IPS-20b (cell line): ENCODE measurements around the gene PRODH2.

Experiments used
- H3K27ac ChIP-seq: one replicate; pipeline ENCODE4 v1.5.1; 2013; ENCODE audit warnings: low read length
- H3K27me3 ChIP-seq: 2 replicates; pipeline ENCODE4 v1.6.1; 2013; ENCODE audit warnings: mild to moderate bottlenecking, low read length, inconsistent platforms; ENCODE audit not compliant: insufficient read depth
- H3K36me3 ChIP-seq: 2 replicates; pipeline ENCODE4 v1.6.1; 2013; ENCODE audit warnings: low read depth, mild to moderate bottlenecking, inconsistent platforms, low read length, moderate library complexity; ENCODE audit not compliant: insufficient read depth
- H3K4me1 ChIP-seq: 2 replicates; pipeline ENCODE4 v1.6.1; 2013; ENCODE audit warnings: mild to moderate bottlenecking, control low read depth, inconsistent platforms, low read length, moderate library complexity; ENCODE audit not compliant: insufficient read depth
- H3K4me3 ChIP-seq: 2 replicates; pipeline ENCODE4 v1.5.1; 2013; ENCODE audit warnings: mild to moderate bottlenecking, low read length, inconsistent platforms
- H3K9ac ChIP-seq: 2 replicates; pipeline ENCODE4 v1.6.1; 2013; ENCODE audit warnings: low read depth, mild to moderate bottlenecking, inconsistent platforms, low read length, moderate library complexity
- H3K9me3 ChIP-seq: 2 replicates; pipeline ENCODE4 v1.6.1; 2013; ENCODE audit warnings: mild to moderate bottlenecking, low read depth, low read length, inconsistent platforms; ENCODE audit not compliant: insufficient read depth

The PRODH2 gene, protein sequence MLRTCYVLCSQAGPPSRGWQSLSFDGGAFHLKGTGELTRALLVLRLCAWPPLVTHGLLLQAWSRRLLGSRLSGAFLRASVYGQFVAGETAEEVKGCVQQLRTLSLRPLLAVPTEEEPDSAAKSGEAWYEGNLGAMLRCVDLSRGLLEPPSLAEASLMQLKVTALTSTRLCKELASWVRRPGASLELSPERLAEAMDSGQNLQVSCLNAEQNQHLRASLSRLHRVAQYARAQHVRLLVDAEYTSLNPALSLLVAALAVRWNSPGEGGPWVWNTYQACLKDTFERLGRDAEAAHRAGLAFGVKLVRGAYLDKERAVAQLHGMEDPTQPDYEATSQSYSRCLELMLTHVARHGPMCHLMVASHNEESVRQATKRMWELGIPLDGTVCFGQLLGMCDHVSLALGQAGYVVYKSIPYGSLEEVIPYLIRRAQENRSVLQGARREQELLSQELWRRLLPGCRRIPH

DNA sequence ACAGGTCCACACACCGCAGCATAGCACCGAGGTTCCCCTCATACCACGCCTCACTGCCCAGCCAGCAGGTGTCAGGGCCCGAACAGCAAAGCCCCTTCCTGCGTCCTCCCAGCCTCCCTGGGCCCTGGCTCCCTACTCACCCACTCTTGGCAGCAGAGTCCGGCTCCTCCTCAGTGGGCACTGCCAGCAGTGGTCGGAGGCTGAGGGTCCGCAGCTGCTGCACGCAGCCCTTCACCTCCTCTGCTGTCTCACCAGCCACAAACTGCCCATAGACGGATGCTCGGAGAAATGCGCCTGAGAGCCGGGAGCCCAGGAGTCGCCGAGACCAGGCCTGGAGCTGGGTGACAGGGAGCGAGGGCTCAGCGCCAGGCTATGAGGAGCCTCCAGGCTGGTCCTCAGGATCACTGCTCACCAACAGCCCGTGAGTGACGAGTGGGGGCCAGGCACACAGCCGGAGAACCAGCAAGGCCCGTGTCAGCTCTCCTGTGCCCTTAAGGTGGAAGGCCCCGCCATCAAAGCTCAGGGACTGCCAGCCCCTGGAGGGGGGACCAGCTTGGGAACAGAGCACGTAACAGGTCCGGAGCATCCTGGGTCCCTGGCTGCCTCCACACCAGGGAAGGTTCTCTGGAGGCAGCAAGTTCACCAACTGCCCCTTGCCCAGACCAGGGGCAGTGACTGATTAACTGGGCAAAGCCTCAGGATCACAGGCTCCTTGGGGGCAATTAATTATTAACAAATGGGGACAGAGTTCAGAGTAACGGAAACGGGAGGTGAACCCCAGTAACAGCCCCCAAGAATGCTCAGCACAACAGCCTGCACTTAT, at the start of gene PRODH2:
Gene PRODH2, minus strand, starts transcription at position 626 of the 823 bp plus-strand sequence. Its CDS starts 40 bp downstream, at position 586.
- Histone ChIP-seq H3K27ac (no peak within 1 kb of the TSS), H3K9me3 (no peaks in the 10 kb centered on the region), H3K27me3 (no peaks in the 10 kb centered on the region), H3K9ac (no peak within 1 kb of the TSS), H3K4me1 (peaks cover 3% of the 10 kb centered on the region; the same call in 1 of the 2 replicates), H3K4me3 (no peak within 1 kb of the TSS), H3K36me3 (no peaks in the 10 kb centered on the region)

DNA sequence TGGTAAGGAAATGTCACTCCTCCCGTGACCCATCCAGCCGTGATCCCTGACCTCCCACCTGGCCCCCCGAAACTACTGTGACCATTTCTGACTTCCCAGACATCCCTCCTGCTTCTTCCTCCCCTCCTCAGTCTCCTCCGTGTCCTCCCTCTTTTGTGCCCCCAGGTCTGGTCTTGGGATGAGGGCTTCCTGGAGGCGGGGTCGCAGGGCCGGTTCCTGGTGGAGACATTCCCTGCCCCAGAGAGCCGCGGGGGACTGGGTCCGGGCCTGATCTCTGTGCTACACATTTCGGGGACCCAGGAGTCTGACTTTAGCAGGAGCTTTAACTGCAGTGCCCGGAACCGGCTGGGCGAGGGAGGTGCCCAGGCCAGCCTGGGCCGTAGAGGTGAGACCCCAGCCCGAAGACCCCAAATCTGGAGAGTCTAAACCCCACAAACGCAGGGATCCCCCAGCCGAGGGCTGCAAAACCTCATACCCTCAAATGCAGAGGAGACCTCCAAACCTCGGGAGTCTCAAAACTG, 49.1 kb upstream of the PRODH2 start:
- H3K27ac ChIP-seq, result no peak overlapping the region
- H3K4me3 ChIP-seq, result peak overlapping the region; percentile 53
- H3K4me1 ChIP-seq, result no peaks in the 10 kb centered on the region
- H3K36me3 ChIP-seq, result no peaks in the 10 kb centered on the region
- peaks cover 72% of the 10 kb centered on the region for H3K27me3 ChIP-seq
- H3K9ac ChIP-seq, result no peak overlapping the region; the same call in 1 of the 2 replicates
- H3K9me3 ChIP-seq, result no peaks in the 10 kb centered on the region

DNA sequence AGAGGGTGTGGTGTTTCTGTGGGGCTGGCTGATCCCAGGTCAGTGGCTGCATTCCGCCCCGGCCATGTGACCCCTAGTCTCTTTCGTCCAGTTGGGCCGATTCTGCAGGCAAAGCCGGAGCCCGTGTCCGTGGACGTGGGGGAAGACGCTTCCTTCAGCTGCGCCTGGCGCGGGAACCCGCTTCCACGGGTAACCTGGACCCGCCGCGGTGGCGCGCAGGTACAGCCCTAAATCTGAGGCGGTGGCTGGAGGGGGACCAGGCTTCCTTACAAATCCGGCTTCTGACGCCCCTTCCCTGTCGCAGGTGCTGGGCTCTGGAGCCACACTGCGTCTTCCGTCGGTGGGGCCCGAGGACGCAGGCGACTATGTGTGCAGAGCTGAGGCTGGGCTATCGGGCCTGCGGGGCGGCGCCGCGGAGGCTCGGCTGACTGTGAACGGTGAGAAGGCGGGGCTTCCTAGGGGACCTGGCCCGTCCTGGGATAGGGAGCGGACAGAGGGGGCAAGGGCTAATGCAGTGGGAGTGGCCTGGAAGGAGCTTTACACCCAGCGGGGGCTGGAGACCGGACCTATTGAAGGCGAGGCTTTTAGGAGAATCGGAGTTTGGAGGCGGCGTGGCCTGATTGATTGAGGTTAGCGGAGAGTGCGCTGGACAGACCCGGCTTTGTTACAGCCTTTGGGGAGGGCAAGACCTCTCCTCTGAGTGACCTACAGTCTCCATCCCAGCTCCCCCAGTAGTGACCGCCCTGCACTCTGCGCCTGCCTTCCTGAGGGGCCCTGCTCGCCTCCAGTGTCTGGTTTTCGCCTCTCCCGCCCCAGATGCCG, 48.4 kb upstream of the PRODH2 start:
- Histone ChIP-seq H3K4me3 (peak overlapping the region; percentile 53), H3K27me3 (peaks cover 79% of the 10 kb centered on the region)

GRCh38 chr19:35860436-35860817, 47.8 kb upstream of the PRODH2 start:
- H3K27ac ChIP-seq, result no peak overlapping the region
- H3K36me3 ChIP-seq, result no peaks in the 10 kb centered on the region
- no peak overlapping the region for H3K9ac ChIP-seq
- no peaks in the 10 kb centered on the region; the same call in 1 of the 2 replicates for H3K4me1 ChIP-seq
- H3K4me3 ChIP-seq, result peak overlapping the region; percentile 53
- no peaks in the 10 kb centered on the region for H3K9me3 ChIP-seq
- H3K27me3 ChIP-seq, result peaks cover 79% of the 10 kb centered on the region

More for the DNA sequence above, 48.4 kb upstream of the PRODH2 start:
- Histone ChIP-seq H3K27ac (no peak overlapping the region), H3K36me3 (no peaks in the 10 kb centered on the region), H3K4me1 (no peaks in the 10 kb centered on the region), H3K9me3 (no peaks in the 10 kb centered on the region), H3K9ac (no peak overlapping the region; the same call in 1 of the 2 replicates)

- Histone ChIP-seq H3K9me3 (no peaks in the 10 kb centered on the region), H3K27ac (no peak overlapping the region), H3K4me3 (no peak overlapping the region), H3K27me3 (peaks cover 88% of the 10 kb centered on the region), H3K9ac (no peak overlapping the region), H3K4me1 (no peaks in the 10 kb centered on the region; the same call in 1 of the 2 replicates), H3K36me3 (no peaks in the 10 kb centered on the region)
Observed at GRCh38 chr19:35859414-35859813, 46.8 kb upstream of the PRODH2 start.

DNA sequence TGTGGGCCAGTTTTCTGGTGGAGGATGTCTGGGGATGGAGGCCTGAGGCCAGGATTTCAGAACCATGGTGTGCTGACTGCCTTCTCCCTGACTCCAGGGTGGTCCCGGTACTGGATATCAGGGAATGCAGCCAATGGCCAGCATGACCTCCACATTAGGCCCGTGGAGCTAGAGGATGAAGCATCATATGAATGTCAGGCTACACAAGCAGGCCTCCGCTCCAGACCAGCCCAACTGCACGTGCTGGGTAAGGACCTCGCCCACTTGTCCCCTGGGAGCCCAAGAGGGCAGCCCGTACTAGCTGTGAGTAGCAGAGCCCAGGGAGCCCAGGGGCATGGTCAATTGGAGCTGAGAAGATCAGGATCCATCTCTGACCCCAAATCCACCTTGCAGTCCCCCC, 45.7 kb upstream of the PRODH2 start:
- H3K9me3 ChIP-seq, result no peaks in the 10 kb centered on the region
- H3K9ac ChIP-seq, result no peak overlapping the region
- peaks cover 89% of the 10 kb centered on the region for H3K27me3 ChIP-seq
- no peak overlapping the region for H3K27ac ChIP-seq
- no peaks in the 10 kb centered on the region; the same call in 1 of the 2 replicates for H3K4me1 ChIP-seq
- no peak overlapping the region for H3K4me3 ChIP-seq
- no peaks in the 10 kb centered on the region for H3K36me3 ChIP-seq

GRCh38 chr19:35856546-35857149, 44.0 kb upstream of the PRODH2 start, which contains the start of gene KIRREL2:
TSS of gene KIRREL2 (plus strand) at chr19:35856911. CDS start at chr19:35857120, 209 bp downstream.
- peak within 1 kb of the TSS; percentile 45; the same call in 1 of the 2 replicates for H3K9ac ChIP-seq
- H3K4me3 ChIP-seq, result peak within 1 kb of the TSS; percentile 78
- H3K4me1 ChIP-seq, result no peaks in the 10 kb centered on the region; the same call in 1 of the 2 replicates
- no peak within 1 kb of the TSS for H3K27ac ChIP-seq
- no peaks in the 10 kb centered on the region for H3K36me3 ChIP-seq
- H3K27me3 ChIP-seq, result peaks cover 87% of the 10 kb centered on the region
- no peaks in the 10 kb centered on the region for H3K9me3 ChIP-seq

GRCh38 chr19:35853038-35853756, 40.6 kb upstream of the PRODH2 start:
- peaks cover 85% of the 10 kb centered on the region for H3K27me3 ChIP-seq
- H3K4me1 ChIP-seq, result no peaks in the 10 kb centered on the region; the same call in 1 of the 2 replicates
- no peaks in the 10 kb centered on the region for H3K36me3 ChIP-seq
- H3K9ac ChIP-seq, result no peak overlapping the region
- no peak overlapping the region for H3K27ac ChIP-seq
- H3K4me3 ChIP-seq, result no peak overlapping the region
- no peaks in the 10 kb centered on the region for H3K9me3 ChIP-seq

GRCh38 chr19:35852029-35852780, 39.6 kb upstream of the PRODH2 start, which contains the start of gene NPHS1:
TSS of gene NPHS1 (minus strand) at chr19:35852504. CDS start at chr19:35851837, 667 bp downstream.
- H3K27ac ChIP-seq, result no peak within 1 kb of the TSS
- peaks cover 81% of the 10 kb centered on the region for H3K27me3 ChIP-seq
- H3K9ac ChIP-seq, result no peak within 1 kb of the TSS; the same call in 1 of the 2 replicates

More at GRCh38 chr19:35852029-35852780, 39.6 kb upstream of the PRODH2 start, which contains the start of gene NPHS1:
- no peaks in the 10 kb centered on the region; the same call in 1 of the 2 replicates for H3K4me1 ChIP-seq
- peak within 1 kb of the TSS; percentile 36; the same call in 1 of the 2 replicates for H3K4me3 ChIP-seq
- no peaks in the 10 kb centered on the region for H3K9me3 ChIP-seq
- no peaks in the 10 kb centered on the region for H3K36me3 ChIP-seq
